Epithelial cell of proximal tubule (primary cell): ENCODE data around the gene SPEG. TPM values are rescaled to one million over a fixed set of nuclear protein-coding genes. Genes with fewer than 3 reads are reported as not detected.

Experiments used
- DNase-seq: peaks from one replicate; pipeline ENCODE4 v3.0.0-alpha.2; 2011; ENCODE audit warnings: low read depth
- H3K4me3 ChIP-seq: 2 replicates; pipeline ENCODE4 v1.5.1; 2011; ENCODE audit warnings: low read depth, mild to moderate bottlenecking, low read length
- total RNA-seq: library from RNA; depleted of rRNA; stranded (reverse); fragments of >200 nt; gene quantifications from 2 replicates; pipeline ENCODE4 v1.2.3, GENCODE V29; 2015
- TF ChIP-seq, protein P1 (sequence below): conservative IDR thresholded peaks from 2 replicates; pipeline ENCODE4 v1.5.1; 2012; ENCODE audit warnings: low read depth, mild to moderate bottlenecking, low read length

SPEG gene
- total RNA-seq, 1 donor from 2014 or later, result 28.3 TPM

DNA sequence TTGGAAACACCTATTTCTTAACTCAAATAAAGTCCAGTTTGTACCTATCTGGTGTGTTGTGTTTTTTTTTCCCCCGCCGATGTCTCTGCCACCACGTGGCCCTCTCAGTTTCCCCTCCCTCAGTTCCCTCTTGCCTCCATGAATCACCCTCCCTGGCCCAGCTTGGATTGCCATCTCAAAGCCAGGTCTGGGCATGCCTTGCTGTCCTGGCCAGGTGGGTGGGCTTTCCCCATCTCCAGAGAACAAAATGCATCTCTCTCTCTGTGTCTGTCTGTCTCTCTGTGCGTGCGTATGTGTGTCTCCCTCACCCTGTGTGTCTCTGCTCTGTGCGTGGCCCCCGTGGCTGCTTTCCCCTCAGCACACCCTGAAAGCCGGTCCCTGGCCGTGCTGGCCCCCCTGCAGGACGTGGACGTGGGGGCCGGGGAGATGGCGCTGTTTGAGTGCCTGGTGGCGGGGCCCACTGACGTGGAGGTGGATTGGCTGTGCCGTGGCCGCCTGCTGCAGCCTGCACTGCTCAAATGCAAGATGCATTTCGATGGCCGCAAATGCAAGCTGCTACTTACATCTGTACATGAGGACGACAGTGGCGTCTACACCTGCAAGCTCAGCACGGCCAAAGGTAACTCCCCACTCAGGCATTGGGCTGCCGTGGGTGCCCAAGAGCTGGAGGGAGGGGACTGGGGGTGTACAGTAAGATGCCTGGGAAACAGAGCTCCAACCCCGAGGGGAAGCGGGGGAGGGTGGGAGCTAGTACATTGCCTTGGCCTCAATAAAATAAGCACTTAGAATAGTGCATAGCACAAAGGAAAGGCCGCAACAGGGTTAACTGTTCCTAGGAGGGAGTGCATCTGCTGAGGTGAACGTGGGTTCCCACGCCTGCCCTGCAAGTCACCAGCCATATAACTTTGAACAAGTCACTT is 32.4 kb downstream of the SPEG start:
- H3K4me3 ChIP-seq, result no peak overlapping the region
- TF ChIP-seq, protein P1, sequence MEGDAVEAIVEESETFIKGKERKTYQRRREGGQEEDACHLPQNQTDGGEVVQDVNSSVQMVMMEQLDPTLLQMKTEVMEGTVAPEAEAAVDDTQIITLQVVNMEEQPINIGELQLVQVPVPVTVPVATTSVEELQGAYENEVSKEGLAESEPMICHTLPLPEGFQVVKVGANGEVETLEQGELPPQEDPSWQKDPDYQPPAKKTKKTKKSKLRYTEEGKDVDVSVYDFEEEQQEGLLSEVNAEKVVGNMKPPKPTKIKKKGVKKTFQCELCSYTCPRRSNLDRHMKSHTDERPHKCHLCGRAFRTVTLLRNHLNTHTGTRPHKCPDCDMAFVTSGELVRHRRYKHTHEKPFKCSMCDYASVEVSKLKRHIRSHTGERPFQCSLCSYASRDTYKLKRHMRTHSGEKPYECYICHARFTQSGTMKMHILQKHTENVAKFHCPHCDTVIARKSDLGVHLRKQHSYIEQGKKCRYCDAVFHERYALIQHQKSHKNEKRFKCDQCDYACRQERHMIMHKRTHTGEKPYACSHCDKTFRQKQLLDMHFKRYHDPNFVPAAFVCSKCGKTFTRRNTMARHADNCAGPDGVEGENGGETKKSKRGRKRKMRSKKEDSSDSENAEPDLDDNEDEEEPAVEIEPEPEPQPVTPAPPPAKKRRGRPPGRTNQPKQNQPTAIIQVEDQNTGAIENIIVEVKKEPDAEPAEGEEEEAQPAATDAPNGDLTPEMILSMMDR, result no peak
- DNase-seq, result no peak

DNA sequence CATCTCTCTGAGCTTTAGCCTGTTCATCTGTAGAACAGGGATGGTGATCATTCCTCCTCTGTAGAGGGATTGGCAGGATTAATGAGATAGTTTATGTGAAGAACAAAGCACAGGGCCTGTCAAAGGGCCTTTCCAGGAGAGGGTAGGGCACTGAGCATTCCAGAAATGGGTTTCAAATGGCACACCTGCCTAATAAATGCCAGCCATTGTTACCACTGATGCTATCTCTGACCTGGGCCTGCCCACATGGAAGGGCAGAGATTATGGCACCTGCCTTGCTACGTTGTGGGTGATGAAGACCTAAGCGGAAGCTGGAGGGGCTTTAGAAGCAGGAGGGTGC is 33.1 kb downstream of the SPEG start:
- H3K4me3 ChIP-seq, result no peak overlapping the region
- TF ChIP-seq, protein P1, result no peak
- no peak for DNase-seq

DNA sequence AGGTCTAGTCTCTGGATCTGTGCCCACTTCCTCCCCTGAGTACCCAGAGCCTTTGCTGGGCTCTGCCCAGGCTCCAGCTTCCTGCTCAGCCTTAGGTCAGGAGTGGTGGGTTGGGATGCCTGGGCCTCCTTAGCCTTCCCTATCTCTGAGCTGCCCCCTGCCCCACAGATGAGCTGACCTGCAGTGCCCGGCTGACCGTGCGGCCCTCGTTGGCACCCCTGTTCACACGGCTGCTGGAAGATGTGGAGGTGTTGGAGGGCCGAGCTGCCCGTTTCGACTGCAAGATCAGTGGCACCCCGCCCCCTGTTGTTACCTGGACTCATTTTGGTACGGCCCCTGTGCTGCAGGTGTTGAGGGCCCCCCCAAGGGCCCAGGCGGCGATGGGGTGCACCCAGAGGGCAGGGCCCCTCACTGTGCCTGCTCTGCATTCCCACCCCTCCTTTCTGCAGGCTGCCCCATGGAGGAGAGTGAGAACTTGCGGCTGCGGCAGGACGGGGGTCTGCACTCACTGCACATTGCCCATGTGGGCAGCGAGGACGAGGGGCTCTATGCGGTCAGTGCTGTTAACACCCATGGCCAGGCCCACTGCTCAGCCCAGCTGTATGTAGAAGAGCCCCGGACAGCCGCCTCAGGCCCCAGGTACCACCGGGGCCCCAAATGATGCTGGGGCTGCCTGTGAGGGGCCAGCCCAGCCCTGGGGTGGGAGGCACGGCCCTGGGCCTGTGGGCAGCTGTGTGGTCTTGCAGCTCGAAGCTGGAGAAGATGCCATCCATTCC is 34.0 kb downstream of the SPEG start:
- DNase-seq, result no peak
- H3K4me3 ChIP-seq, result no peak overlapping the region
- TF ChIP-seq, protein P1, result no peak

DNA sequence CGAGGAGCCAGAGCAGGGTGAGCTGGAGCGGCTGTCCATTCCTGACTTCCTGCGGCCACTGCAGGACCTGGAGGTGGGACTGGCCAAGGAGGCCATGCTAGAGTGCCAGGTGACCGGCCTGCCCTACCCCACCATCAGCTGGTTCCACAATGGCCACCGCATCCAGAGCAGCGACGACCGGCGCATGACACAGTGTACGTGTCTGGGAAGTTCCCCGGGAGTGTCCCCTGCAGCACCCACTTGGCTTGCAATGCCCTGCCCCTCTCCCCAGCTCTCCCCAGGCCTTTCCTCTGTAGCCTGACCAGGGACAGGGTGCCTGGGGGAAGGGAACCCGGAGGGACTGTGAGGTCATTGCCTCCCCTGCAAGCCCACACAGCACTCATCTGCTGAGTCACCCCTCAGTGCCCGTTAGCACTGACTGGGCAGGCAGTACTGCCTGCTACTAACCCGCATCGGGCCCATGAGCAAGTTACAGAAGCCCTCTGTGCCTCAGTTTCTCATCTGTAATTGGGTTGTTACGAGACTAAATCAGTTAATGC is 34.6 kb downstream of the SPEG start:
- no peak overlapping the region for H3K4me3 ChIP-seq
- DNase-seq, result no peak
- TF ChIP-seq, protein P1, result no peak

DNA sequence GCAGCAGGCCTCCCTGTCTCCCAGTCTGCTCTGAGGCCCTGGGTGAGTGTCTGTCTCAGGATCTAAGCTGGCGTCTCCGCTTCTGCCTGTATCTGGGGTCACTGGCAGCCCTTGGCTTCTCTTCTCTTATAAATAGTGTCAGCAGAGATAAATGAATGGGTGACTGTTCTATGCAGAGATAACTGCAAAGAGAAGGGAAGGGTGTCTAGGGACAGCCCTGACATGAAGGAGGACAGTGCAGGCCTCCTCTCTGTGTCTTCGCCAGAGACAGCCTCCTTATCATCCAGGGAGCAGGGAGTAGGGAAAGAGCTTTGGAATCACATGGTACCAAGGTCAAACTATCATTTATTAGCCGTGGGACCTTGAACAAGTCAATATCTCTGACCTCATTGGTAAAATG is 35.8 kb downstream of the SPEG start:
- no peak overlapping the region for H3K4me3 ChIP-seq
- TF ChIP-seq, protein P1, result no peak
- DNase-seq, result no peak

DNA sequence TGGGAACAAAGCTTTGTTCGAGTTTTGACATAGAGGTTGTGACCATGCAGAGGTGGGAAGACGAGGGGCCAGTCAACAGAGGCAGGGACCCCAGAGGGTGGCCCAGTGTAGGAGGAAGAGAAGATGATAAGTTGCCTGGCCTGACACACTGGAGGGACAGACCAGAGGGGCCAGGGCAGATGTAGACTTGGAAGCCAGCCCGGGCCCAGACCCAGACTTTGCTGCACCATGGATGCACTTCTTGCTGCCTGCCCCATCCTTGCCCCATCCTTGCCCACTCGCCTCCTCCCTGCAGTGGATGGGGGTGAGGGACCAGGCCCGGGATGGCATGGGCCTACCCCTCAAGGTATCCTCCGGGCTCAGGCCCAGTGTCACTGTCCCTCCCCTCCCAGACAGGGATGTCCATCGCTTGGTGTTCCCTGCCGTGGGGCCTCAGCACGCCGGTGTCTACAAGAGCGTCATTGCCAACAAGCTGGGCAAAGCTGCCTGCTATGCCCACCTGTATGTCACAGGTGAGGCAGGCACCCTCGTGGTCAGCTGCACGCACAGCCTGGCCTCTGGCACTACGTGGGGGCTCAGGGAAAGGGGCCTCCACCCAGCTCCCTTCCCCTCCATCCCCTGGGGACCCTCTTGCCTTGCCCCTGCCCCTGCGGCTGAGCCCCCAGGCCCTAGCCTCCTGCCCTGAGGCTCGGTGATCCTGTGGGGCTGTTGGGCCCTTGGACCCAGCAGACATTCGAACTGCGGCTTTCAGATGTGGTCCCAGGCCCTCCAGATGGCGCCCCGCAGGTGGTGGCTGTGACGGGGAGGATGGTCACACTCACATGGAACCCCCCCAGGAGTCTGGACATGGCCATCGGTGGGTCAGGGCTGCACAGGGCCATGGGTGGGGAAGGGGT is 37.1 kb downstream of the SPEG start:
- TF ChIP-seq, protein P1, result no peak
- no peak overlapping the region for H3K4me3 ChIP-seq
- no peak for DNase-seq
